Natural killer cell (primary cell): ENCODE measurements around the gene KLK8. TPM values are rescaled to one million over a fixed set of nuclear protein-coding genes. Genes with fewer than 3 reads are reported as not detected.

Experiments used
- ATAC-seq, 3 donors: fragments of 150-1000 bp in 2 of 3; fragments of 200-7000 bp in 1 of 3; cut with Tn5 transposase; 1 replicate in 1 of 3; 2 replicates in 2 of 3; pipeline ENCODE4 v1.10.0; 2021; ENCODE audit warnings: mild to moderate bottlenecking in 2 of 3, moderate library complexity in 2 of 3
- DNase-seq, 2 donors: peaks; one replicate each; pipeline versions ENCODE4 v3.0.0 to v3.0.0-alpha.2; 2013 to 2021; ENCODE audit warnings: mixed read lengths in 1 of 2
- H3K27ac ChIP-seq: one replicate; pipeline ENCODE4 v1.5.1; 2013; ENCODE audit warnings: mild to moderate bottlenecking, low read length
- H3K27me3 ChIP-seq: one replicate; pipeline ENCODE4 v1.6.1; 2013; ENCODE audit warnings: low read length; ENCODE audit not compliant: control insufficient read depth, insufficient read depth
- H3K36me3 ChIP-seq: one replicate; pipeline ENCODE4 v1.6.1; 2013; ENCODE audit warnings: low read length; ENCODE audit not compliant: control insufficient read depth, insufficient read depth
- H3K4me1 ChIP-seq: one replicate; pipeline ENCODE4 v1.6.1; 2013; ENCODE audit warnings: low read length; ENCODE audit not compliant: control insufficient read depth, insufficient read depth
- H3K4me3 ChIP-seq: one replicate; pipeline ENCODE4 v1.5.1; 2013; ENCODE audit warnings: low read length
- H3K9me3 ChIP-seq: one replicate; pipeline ENCODE4 v1.6.1; 2013; ENCODE audit warnings: low read length; ENCODE audit not compliant: control insufficient read depth, insufficient read depth
- H3K27ac Mint-ChIP-seq, 2 donors: one replicate each; pipeline ENCODE4 v1.8.0; 2022; ENCODE audit warnings: mild to moderate bottlenecking in 2 of 2, mixed read lengths in 2 of 2, moderate library complexity in 1 of 2
- H3K27me3 Mint-ChIP-seq, 2 donors: one replicate each; pipeline ENCODE4 v1.8.0; 2022; ENCODE audit warnings: low read depth in 2 of 2, mixed read lengths in 2 of 2
- H3K36me3 Mint-ChIP-seq: one replicate; pipeline ENCODE4 v1.8.0; 2022; ENCODE audit warnings: mixed read lengths
- H3K4me1 Mint-ChIP-seq, 2 donors: one replicate each; pipeline ENCODE4 v1.8.0; 2022; ENCODE audit warnings: mixed read lengths in 2 of 2
- H3K4me3 Mint-ChIP-seq: one replicate; pipeline ENCODE4 v1.8.0; 2022; ENCODE audit warnings: mild to moderate bottlenecking, moderate library complexity, mixed read lengths
- H3K9me3 Mint-ChIP-seq, 2 donors: one replicate each; pipeline ENCODE4 v1.8.0; 2022; ENCODE audit warnings: mixed read lengths in 2 of 2
- CTCF ChIP-seq: fragments of 200-600 bp; IDR thresholded peaks from one replicate; pipeline ENCODE4 v1.8.0; 2022; ENCODE audit warnings: antibody characterized with exemption
- WGBS: methylation state at CpG from one replicate; pipeline ENCODE4 v1.1.7; 2013; ENCODE audit warnings: missing lambda C conversion rate; ENCODE audit not compliant: insufficient coverage; 5-methylcytosine and 5-hydroxymethylcytosine counted together
- intact Hi-C: fragments of 100-400 bp; cut with micrococcal nuclease; formaldehyde crosslinking; loops from one replicate; pipeline ENCODE4 v1.14.2; 2022
- total RNA-seq, 4 donors: library from RNA; stranded (reverse); fragments of 120-200 nt in 1 of 4; gene quantifications; one replicate each; pipeline versions ENCODE4 v1.2.3 to v1.2.4, GENCODE V29; 2013 to 2022

The KLK8 gene
- total RNA-seq, 3 donors from 2014 or later (not counting 1 experiment from before 2014, with no cell fraction given) = not detected

GRCh38 chr19:50981587-50982146, 19.7 kb downstream of the KLK8 start:
- no peak overlapping the region for H3K4me3 ChIP-seq
- H3K9me3 Mint-ChIP-seq = no peaks in the 10 kb centered on the region
- no peak overlapping the region for H3K4me3 Mint-ChIP-seq
- no peaks in the 10 kb centered on the region for H3K4me1 ChIP-seq
- peaks cover 2% of the 10 kb centered on the region for H3K27me3 ChIP-seq
- no peak for DNase-seq
- peaks cover 25 to 38% of the 10 kb centered on the region in 2 donors for H3K27me3 Mint-ChIP-seq
- intact Hi-C loops = no loop called here
- H3K36me3 ChIP-seq = no peaks in the 10 kb centered on the region
- no peak for ATAC-seq
- no peaks in the 10 kb centered on the region for H3K9me3 ChIP-seq
- no peak overlapping the region for H3K27ac Mint-ChIP-seq
- WGBS = 69% methylated on average over 11 of the region's 11 CpGs
- no peaks in the 10 kb centered on the region for H3K4me1 Mint-ChIP-seq
- TF ChIP-seq CTCF = no peak
- no peak overlapping the region for H3K27ac ChIP-seq
- H3K36me3 Mint-ChIP-seq = no peaks in the 10 kb centered on the region

- no peaks in the 10 kb centered on the region for H3K9me3 Mint-ChIP-seq
- H3K4me3 Mint-ChIP-seq = no peak overlapping the region
- no peaks in the 10 kb centered on the region for H3K4me1 Mint-ChIP-seq
- Histone ChIP-seq H3K9me3 (no peaks in the 10 kb centered on the region), H3K27ac (no peak overlapping the region), H3K4me1 (no peaks in the 10 kb centered on the region), H3K36me3 (no peaks in the 10 kb centered on the region), H3K4me3 (no peak overlapping the region), H3K27me3 (peaks cover 2% of the 10 kb centered on the region)
- H3K36me3 Mint-ChIP-seq = no peaks in the 10 kb centered on the region
- intact Hi-C loops = no loop called here
- H3K27me3 Mint-ChIP-seq = peaks cover 27 to 38% of the 10 kb centered on the region in 2 donors
- 73% methylated on average over 13 of the region's 13 CpGs for WGBS
- no peak for DNase-seq
- H3K27ac Mint-ChIP-seq = no peak overlapping the region
- ATAC-seq = no peak
- TF ChIP-seq CTCF = no peak
Measured at GRCh38 chr19:50980208-50980607, 21.2 kb downstream of the KLK8 start.

- Histone ChIP-seq H3K27me3 (peaks cover 2% of the 10 kb centered on the region), H3K4me3 (no peak overlapping the region), H3K9me3 (no peaks in the 10 kb centered on the region), H3K36me3 (no peaks in the 10 kb centered on the region), H3K27ac (no peak overlapping the region), H3K4me1 (no peaks in the 10 kb centered on the region)
- Mint-ChIP-seq H3K9me3 (no peaks in the 10 kb centered on the region), H3K36me3 (no peaks in the 10 kb centered on the region), H3K27me3 (peaks cover 27 to 38% of the 10 kb centered on the region in 2 donors), H3K4me3 (no peak overlapping the region), H3K4me1 (no peaks in the 10 kb centered on the region), H3K27ac (no peak overlapping the region)
- no peak for TF ChIP-seq CTCF
- DNase-seq (no peak), ATAC-seq (no peak)
- intact Hi-C loops = no loop called here
- 52% methylated on average over 8 of the region's 8 CpGs for whole genome bisulfite sequencing
Measured at GRCh38 chr19:50979758-50980157, 21.6 kb downstream of the KLK8 start.

- Histone ChIP-seq H3K9me3 (no peaks in the 10 kb centered on the region), H3K4me3 (no peak overlapping the region), H3K27ac (no peak overlapping the region), H3K4me1 (no peaks in the 10 kb centered on the region), H3K27me3 (no peaks in the 10 kb centered on the region), H3K36me3 (no peaks in the 10 kb centered on the region)
- H3K27ac Mint-ChIP-seq = no peak overlapping the region
- intact Hi-C loops = no loop called here
- DNase-seq = no peak
- WGBS = 95% methylated on average over 4 of the region's 5 CpGs
- H3K4me3 Mint-ChIP-seq = no peak overlapping the region
- H3K27me3 Mint-ChIP-seq = peaks cover 27 to 38% of the 10 kb centered on the region in 2 donors
- TF ChIP-seq CTCF = no peak
- ATAC-seq = no peak
- H3K9me3 Mint-ChIP-seq = no peaks in the 10 kb centered on the region
- no peaks in the 10 kb centered on the region for H3K4me1 Mint-ChIP-seq
- no peaks in the 10 kb centered on the region for H3K36me3 Mint-ChIP-seq
Measured at GRCh38 chr19:50978772-50979390, 22.5 kb downstream of the KLK8 start.
